GM21825 (cell line): ENCODE results near the gene PLXNA4.

Experiments used
- ATAC-seq: cut with Tn5 transposase; IDR thresholded peaks from one replicate; pipeline ENCODE4 v1.9.1; 2021; ENCODE audit warnings: mild to moderate bottlenecking, moderate library complexity; ENCODE audit not compliant: unreplicated experiment

The PLXNA4 gene

GRCh38 chr7:132482866-132483265 is 93.4 kb downstream of the PLXNA4 start:
- no peak for ATAC-seq

DNA sequence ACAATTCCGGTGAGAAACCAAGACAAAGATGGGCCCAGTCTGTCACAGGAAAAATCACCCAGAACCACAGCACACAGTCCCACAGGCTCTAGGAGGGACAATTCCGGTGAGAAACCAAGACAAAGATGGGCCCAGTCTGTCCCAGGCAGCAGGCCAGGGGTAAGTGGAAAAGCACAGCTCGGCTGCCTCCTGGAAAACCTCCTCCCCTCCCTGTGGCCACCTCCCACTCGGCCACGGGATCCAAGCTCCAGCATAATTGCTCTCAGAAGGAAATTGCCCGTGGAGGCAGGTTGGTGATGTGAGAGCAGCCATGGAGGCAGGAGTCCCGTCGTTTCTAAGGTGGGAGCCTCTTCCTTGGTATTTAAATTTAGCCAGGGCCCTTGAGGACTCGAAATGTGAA is 95.7 kb downstream of the PLXNA4 start:
- no peak for ATAC-seq

GRCh38 chr7:132476541-132476940 is 99.7 kb downstream of the PLXNA4 start:
- no peak for ATAC-seq

GRCh38 chr7:132475669-132476116 is 100.6 kb downstream of the PLXNA4 start:
- ATAC-seq = no peak

DNA sequence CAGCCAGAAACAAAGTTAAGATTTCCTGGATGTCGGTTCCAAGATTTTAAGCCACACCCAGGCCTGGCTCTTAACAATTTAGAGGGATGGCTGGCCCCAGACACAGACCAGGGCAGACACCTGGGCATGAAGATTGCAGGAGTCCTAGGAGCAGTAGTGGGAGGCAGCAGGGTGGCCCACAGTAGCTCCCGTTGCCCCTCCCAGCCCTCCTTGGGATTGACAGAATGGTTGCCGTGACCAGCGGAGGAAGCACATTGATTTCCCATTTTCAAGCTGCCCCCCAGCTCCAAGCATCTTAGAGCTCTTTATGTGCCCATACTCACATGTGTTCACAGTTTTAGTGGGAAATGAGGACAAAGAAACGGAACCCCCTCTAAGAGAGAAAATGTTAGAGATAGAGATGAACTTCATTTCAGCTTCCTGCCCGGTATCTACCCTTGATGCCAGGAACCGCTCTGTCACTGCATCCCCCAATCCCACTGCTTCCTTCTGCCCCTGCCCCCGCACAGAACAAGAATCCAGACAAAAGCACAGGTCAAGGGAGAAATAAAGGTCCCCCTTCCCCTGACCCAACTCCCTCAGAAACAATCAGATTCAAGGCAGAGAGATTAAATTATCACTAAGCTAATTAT is 101.1 kb downstream of the PLXNA4 start:
- no peak for ATAC-seq

DNA sequence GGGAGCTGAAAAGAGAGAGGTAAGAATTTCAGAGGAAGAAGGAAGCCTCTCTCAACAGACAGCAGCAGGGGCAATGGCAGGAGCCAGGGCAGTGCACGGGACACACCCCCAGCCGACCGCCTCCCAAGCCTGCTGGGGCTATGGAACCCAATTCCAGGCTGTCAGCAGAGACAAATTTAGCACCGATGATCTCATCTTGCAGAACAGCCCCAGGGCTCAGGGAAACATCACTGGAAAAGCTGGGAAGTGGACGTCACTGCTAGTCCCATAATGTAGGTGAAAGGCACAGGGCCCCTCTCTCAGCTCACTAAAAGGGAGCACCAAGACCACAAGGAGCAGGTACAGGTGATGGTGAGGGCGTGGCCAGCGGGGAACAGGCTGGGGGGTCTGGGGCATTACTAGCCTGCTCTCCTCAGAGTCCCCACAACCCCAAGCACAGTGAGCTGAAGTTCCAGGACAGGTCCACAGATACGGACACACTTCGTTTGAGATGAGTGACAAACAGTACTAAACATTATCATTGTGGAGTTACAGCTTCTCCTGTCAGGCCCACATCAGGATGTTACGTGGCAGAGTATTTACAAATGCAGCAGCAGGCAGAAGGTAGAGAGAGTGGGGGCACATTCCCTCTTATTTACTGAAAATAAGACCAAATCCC is 103.7 kb downstream of the PLXNA4 start:
- ATAC-seq = no peak

DNA sequence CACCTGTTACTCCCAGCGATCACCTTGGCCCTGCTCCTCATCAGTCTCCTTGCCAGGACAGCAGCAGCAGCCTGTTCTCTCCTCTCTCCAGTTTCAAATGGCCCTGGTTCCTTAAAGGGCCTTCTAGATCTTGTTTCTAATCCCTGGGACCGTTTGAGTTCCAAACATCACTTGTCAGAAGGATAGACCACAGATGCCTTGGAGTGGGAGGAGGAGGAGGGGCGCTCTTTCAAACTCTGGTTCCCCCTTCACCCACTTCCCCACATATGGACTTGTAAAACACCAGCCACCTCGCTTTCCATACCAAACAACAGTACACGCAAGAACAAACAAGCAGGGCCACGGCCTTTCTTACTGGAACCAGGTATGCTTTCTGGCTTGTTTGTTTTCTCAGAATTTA is 104.8 kb downstream of the PLXNA4 start:
- no peak for ATAC-seq

- no peak for ATAC-seq
Measured at GRCh38 chr7:132469681-132470080, 106.6 kb downstream of the PLXNA4 start.

DNA sequence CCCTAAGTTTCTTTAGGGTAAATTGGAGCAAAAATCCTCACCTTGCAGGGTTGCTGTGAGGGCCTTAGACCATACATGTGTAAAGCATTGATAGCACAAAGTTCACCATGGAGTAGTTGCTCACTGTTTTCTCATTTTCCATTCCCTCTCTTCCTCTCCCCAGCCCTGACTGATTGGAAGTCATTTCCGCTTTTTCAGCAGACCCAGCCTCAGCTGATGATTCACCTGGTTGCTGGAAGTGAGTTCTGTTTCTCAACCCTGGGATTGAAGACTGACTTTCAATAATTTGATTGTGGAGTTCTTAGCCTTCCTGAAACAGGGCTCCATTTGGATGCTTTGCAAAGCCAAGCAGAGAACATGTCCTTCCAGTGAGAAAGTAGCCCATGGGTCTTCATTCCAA is 107.0 kb downstream of the PLXNA4 start:
- no peak for ATAC-seq

GRCh38 chr7:132466367-132466766 is 109.9 kb downstream of the PLXNA4 start:
- no peak for ATAC-seq

DNA sequence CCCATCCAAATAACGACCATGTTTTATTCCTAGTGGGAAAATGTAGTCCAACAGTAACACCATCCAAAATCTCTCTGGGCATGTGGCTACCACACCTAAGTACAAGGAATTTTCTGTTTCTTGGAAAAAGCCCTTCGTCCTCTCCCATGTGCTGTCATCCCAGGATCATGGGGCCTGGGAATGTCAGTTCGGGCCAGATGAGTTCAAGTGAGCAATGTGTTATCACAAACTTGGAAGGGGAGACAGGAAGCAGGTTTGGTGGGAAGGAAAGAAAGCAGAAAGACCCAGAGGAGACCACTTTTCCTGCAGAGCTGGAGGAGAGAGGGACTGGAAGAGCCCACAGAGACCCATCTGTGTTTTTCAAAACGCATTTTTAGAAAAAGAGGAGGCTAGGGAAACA is 110.8 kb downstream of the PLXNA4 start:
- ATAC-seq = no peak

GRCh38 chr7:132464740-132465139 is 111.5 kb downstream of the PLXNA4 start:
- no peak for ATAC-seq

DNA sequence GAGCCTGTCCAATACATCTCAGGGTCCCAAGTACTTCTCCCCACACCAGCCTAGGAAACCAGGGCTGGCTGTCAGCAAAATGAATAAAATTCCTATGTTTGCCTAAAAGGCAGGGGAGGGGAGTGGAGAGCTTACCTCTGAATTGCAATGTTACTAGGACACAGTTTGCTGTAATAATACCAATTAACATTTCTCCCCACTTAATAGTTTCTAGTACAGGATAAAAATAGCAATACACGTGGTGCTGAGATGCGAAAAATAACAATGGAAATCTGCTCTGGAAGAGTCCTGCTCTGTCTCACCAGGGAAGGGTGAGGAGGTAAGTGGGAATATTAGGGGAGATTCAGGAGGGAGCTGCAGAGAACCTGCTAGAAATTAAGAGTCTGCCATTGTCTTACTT is 112.3 kb downstream of the PLXNA4 start:
- no peak for ATAC-seq

GRCh38 chr7:132462478-132462877 is 113.8 kb downstream of the PLXNA4 start:
- ATAC-seq = no peak

DNA sequence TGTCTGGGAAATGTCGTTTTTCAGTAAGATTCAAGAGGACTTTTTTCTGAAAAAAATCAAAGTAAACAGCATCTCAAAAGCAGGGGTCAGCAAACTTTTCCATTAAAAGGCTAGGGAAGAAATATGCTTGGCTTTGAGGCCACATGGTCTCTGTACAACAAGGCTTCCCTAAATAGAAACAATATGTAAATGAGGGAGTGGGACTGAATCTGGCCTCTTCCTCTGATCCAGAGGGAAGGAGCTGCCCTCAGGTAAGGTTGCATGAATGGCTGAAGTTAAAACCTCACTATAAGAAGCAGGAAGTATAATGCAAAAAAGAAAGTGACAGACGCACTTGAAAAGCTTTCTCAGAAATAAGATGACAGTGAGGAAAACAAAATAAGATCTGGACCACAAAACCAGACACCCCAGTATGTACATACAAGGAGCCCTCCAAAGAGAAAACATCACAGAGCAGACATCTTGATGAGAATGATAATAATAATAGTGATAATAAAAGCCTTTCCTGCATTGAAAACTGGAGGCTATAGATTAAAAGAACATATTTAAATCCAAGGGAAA is 115.2 kb downstream of the PLXNA4 start:
- no peak for ATAC-seq

DNA sequence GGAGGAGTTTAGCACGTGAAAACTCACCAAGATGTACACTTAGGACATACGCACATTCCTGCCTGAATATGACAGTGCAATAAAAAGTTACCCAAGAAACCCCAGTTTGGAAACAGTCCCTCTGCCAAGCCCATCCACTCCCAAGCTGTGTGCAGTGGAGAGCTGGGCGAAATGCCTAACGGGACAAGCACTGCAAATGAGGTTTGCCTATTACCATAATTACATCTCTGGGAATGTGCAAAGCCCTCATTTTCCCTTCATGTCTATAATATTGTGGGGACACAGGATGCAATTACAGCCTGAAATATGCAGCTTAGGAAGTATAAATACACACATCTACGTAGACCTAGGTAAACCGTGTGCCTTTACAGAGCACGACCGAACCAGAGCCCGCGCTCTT is 117.5 kb downstream of the PLXNA4 start:
- no peak for ATAC-seq

DNA sequence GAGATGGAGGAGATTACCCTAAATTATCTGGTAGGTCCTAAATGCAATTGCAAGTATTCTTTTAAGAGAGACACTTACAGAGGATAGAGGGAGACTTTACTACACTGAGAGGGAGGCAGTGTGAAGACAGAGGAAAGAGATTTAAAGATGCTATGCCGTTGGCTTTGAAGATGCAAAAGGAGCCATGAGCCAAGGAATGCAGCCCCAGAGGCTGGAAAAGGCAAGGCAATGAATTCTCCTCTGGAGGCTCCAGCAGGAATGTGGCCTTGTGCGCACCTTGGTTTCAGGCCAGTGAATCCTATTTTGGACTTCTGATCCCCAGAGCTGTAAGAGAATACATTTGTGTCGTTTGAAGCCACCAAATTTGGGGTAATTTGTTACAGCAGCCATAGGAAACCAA is 118.6 kb downstream of the PLXNA4 start:
- ATAC-seq = no peak

GRCh38 chr7:132456418-132456817 is 119.9 kb downstream of the PLXNA4 start:
- no peak for ATAC-seq

GRCh38 chr7:132455378-132455777 is 120.9 kb downstream of the PLXNA4 start:
- ATAC-seq = no peak

GRCh38 chr7:132453826-132454225 is 122.4 kb downstream of the PLXNA4 start:
- ATAC-seq = no peak

GRCh38 chr7:132451161-132451560 is 125.1 kb downstream of the PLXNA4 start:
- ATAC-seq = no peak

DNA sequence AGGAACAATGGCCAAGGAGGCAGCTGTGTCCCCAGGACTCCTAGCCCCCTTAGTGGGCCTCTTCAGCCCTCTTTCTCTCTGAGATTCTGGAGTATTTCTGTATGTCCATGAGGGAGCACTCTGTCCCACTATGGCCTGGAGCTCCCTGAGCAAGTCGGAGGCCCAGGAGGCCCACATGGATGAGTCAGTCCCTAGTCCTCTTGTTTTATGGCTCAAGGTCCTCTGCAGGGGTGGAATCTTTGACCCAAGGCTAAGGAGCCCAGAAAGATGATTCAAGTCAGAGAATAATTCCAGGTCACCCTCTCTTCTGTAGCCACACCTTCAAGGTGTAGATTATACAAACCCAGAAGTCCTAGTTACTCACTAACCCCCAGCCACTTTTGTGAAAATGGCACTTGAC is 125.6 kb downstream of the PLXNA4 start:
- no peak for ATAC-seq

DNA sequence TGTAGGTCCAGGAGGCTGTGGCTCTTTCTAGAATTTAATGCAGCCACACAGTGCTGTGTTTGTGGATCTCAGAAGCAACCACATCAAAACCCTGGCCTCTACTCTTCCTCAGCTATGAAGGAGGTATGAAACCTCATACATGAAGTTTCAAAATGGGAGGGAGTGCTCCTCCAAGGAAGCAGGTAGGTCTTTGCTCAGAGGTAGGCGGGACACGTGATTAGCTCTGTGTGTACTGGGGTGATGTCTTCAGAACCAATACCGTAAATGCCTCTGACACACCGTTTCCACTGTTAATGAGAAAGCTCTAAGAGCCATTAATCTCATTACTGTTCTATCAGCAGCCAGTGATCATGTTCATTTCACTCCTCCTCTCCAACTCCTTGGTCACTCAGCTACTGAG is 126.1 kb downstream of the PLXNA4 start:
- no peak for ATAC-seq
